ENCODE measurements around the gene EIF6.

- TF ChIP-seq POLR2A (IDR thresholded peaks at IDR 0.05; ENCODE audit: low read depth, low read length): no peak
- TF ChIP-seq POLR2AphosphoS5 (IDR thresholded peaks at IDR 0.05; ENCODE audit: low read depth, low read length): no peak
- no peak for TF ChIP-seq TAF1 (IDR thresholded peaks at IDR 0.05; ENCODE audit: low read depth, low read length)
- TF ChIP-seq PAX5 (IDR thresholded peaks at IDR 0.05; ENCODE audit: insufficient read depth, low read length, severe bottlenecking): no peak
These were observed 5.8 kb upstream of the EIF6 start for GRCh38 chr20:35290186-35290886.

Data from GM12891 (cell line).